ENCODE results near the gene HP. TPM values are rescaled to one million over a fixed set of nuclear protein-coding genes. Genes with fewer than 3 reads are reported as not detected.

HP gene
- total and polyA plus RNA-seq, 2 experiments from 2014 or later: 430 to 719 TPM

- H3K27ac ChIP-seq: no peak overlapping the region
- no peaks in the 10 kb centered on the region for H3K27me3 ChIP-seq
- no peaks in the 10 kb centered on the region for H3K4me1 ChIP-seq (ENCODE audit: insufficient read depth)
- no peaks in the 10 kb centered on the region for H3K36me3 ChIP-seq (replicated peaks; ENCODE audit: insufficient read depth, low read depth)
- no peak for TF ChIP-seq EZH2phosphoT487 (IDR thresholded peaks at IDR 0.05; ENCODE audit: low read depth, severe bottlenecking, unreplicated experiment)
- TF ChIP-seq, protein P1, sequence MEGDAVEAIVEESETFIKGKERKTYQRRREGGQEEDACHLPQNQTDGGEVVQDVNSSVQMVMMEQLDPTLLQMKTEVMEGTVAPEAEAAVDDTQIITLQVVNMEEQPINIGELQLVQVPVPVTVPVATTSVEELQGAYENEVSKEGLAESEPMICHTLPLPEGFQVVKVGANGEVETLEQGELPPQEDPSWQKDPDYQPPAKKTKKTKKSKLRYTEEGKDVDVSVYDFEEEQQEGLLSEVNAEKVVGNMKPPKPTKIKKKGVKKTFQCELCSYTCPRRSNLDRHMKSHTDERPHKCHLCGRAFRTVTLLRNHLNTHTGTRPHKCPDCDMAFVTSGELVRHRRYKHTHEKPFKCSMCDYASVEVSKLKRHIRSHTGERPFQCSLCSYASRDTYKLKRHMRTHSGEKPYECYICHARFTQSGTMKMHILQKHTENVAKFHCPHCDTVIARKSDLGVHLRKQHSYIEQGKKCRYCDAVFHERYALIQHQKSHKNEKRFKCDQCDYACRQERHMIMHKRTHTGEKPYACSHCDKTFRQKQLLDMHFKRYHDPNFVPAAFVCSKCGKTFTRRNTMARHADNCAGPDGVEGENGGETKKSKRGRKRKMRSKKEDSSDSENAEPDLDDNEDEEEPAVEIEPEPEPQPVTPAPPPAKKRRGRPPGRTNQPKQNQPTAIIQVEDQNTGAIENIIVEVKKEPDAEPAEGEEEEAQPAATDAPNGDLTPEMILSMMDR (IDR thresholded peaks at IDR 0.05; ENCODE audit: poor library complexity): peak; percentile 68
- no peak overlapping the region for H2AFZ ChIP-seq
- no peak overlapping the region for H3K4me3 ChIP-seq
- peak; percentile 54 for DNase-seq (ENCODE audit: low spot score)
- no peaks in the 10 kb centered on the region for H3K9me2 ChIP-seq (replicated peaks; ENCODE audit: insufficient read depth)
- H3K4me2 ChIP-seq: no peak overlapping the region
- H3K9me3 ChIP-seq (ENCODE audit: low read depth): no peaks in the 10 kb centered on the region
- WGBS (ENCODE audit: low lambda C conversion rate, missing lambda C conversion rate): 0% methylated on average over 1 of the region's 1 CpG
- H3K79me2 ChIP-seq: no peaks in the 10 kb centered on the region
- H4K20me1 ChIP-seq (ENCODE audit: insufficient read depth, poor library complexity, severe bottlenecking): no peaks in the 10 kb centered on the region
These were observed 12.4 kb downstream of the HP start for GRCh38 chr16:72066747-72067146.

- H3K27ac ChIP-seq: no peak overlapping the region
- WGBS (ENCODE audit: low lambda C conversion rate, missing lambda C conversion rate): 85% methylated on average over 4 of the region's 4 CpGs
- TF ChIP-seq EZH2 (IDR thresholded peaks at IDR 0.05; ENCODE audit: borderline replicate concordance) (no peak), EZH2phosphoT487 (IDR thresholded peaks at IDR 0.05; ENCODE audit: low read depth, severe bottlenecking, unreplicated experiment) (no peak)
- TF ChIP-seq, protein P1 (IDR thresholded peaks at IDR 0.05; ENCODE audit: poor library complexity): no peak
- H3K4me2 ChIP-seq: no peak overlapping the region
- no peak for DNase-seq (ENCODE audit: low spot score)
- H3K9me2 ChIP-seq (replicated peaks; ENCODE audit: insufficient read depth): no peaks in the 10 kb centered on the region
- no peaks in the 10 kb centered on the region for H3K79me2 ChIP-seq
- no peaks in the 10 kb centered on the region for H3K36me3 ChIP-seq (replicated peaks; ENCODE audit: insufficient read depth, low read depth)
- H4K20me1 ChIP-seq (ENCODE audit: insufficient read depth, poor library complexity, severe bottlenecking): no peaks in the 10 kb centered on the region
- no peak overlapping the region for H2AFZ ChIP-seq
- H3K4me1 ChIP-seq (ENCODE audit: insufficient read depth): peaks cover 16% of the 10 kb centered on the region
- H3K27me3 ChIP-seq: no peaks in the 10 kb centered on the region
- no peaks in the 10 kb centered on the region for H3K9me3 ChIP-seq (ENCODE audit: low read depth)
- H3K4me3 ChIP-seq: no peak overlapping the region
These were observed 14.6 kb downstream of the HP start for GRCh38 chr16:72068930-72069329.

DNA sequence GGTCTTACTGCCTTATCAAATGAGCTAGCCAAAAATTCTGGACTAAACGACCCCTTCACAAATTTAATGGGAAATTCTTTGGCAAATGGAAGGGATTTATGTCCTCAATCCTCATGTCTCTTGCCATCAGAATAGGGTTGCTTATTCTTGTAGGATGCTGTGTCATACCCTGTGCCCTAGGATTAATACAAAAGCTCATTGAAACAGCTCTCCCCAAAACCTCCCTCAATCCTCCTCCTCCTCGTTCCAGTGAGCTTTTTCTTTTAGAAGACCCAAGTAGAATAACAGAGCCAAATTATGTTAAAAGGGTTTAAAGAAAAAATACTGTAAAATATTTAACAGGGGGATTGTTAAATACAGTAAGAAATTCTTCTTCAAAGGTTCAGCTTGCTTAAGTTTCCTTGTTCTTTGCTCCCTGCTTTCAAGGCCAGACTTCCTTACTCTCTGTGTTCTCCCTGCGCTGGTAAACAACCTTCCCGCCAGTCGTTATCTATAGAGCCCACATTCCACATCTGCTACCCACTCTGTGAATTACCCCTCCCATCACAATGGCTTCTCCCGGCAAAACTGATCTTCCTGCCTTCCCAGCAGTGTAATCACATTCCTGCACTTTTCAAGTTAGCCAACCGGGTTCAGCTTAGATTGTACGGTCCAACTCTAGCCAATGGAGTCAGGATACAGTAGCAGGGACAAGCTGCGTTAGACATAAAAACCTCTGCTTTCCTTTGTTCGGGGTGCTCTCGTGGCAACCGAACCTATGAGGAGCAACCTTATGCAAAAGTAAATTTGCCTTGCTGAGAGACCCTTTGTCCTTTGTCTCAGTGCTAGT lies 18.4 kb downstream of the HP start:
- H3K36me3 ChIP-seq (replicated peaks; ENCODE audit: insufficient read depth, low read depth): no peaks in the 10 kb centered on the region
- peak; percentile 74 for DNase-seq (ENCODE audit: low spot score)
- peaks cover 16% of the 10 kb centered on the region for H3K4me1 ChIP-seq (ENCODE audit: insufficient read depth)
- no peaks in the 10 kb centered on the region for H3K9me3 ChIP-seq (ENCODE audit: low read depth)
- peak overlapping the region; percentile 12 for H2AFZ ChIP-seq
- H4K20me1 ChIP-seq (ENCODE audit: insufficient read depth, poor library complexity, severe bottlenecking): no peaks in the 10 kb centered on the region
- WGBS (ENCODE audit: low lambda C conversion rate, missing lambda C conversion rate): 16% methylated on average over 12 of the region's 12 CpGs
- TF ChIP-seq EZH2phosphoT487 (IDR thresholded peaks at IDR 0.05; ENCODE audit: low read depth, severe bottlenecking, unreplicated experiment) (no peak), EZH2 (IDR thresholded peaks at IDR 0.05; ENCODE audit: borderline replicate concordance) (no peak)
- TF ChIP-seq, protein P1 (IDR thresholded peaks at IDR 0.05; ENCODE audit: poor library complexity): no peak
- no peak overlapping the region for H3K4me3 ChIP-seq
- H3K27me3 ChIP-seq: no peaks in the 10 kb centered on the region
- H3K79me2 ChIP-seq: no peaks in the 10 kb centered on the region
- peak overlapping the region; percentile 77 for H3K27ac ChIP-seq
- peak overlapping the region; percentile 51 for H3K4me2 ChIP-seq
- H3K9me2 ChIP-seq (replicated peaks; ENCODE audit: insufficient read depth): no peaks in the 10 kb centered on the region
